WTC11 (cell line): ENCODE data around the gene RNF222. TPM values are rescaled to one million over a fixed set of nuclear protein-coding genes. Genes with fewer than 3 reads are reported as not detected.
A peak's percentile ranks its signal among the peaks of the same experiment; 100 is the strongest.

Source experiments
- FOXJ3 ChIP-seq: sonication (generic); formaldehyde crosslinking; IDR thresholded peaks from 2 replicates; pipeline ENCODE4 v1.9.0; 2021; ENCODE audit warnings: missing genetic modification reagents, mild to moderate bottlenecking, borderline replicate concordance
- FOXP1 ChIP-seq: sonication (generic); formaldehyde crosslinking; IDR thresholded peaks from 2 replicates; pipeline ENCODE4 v1.8.0; 2022; ENCODE audit warnings: missing genetic modification reagents, mild to moderate bottlenecking, moderate library complexity, borderline replicate concordance
- GRHL2 ChIP-seq: fragments of 250-450 bp; sonication (Bioruptor Pico); IDR thresholded peaks from 2 replicates; pipeline ENCODE4 v1.8.0; 2022; ENCODE audit warnings: mild to moderate bottlenecking, moderate library complexity; ENCODE audit not compliant: insufficient replicate concordance, severe bottlenecking
- JUN ChIP-seq: sonication (generic); formaldehyde crosslinking; IDR thresholded peaks from 2 replicates; pipeline ENCODE4 v1.8.0; 2023; ENCODE audit warnings: mild to moderate bottlenecking, missing genetic modification reagents
- MXD4 ChIP-seq: fragments of 250-450 bp; sonication (Bioruptor Pico); IDR thresholded peaks from 2 replicates; pipeline ENCODE4 v1.8.0; 2021; ENCODE audit warnings: mild to moderate bottlenecking, moderate library complexity, borderline replicate concordance
- NFYB ChIP-seq: sonication (generic); formaldehyde crosslinking; conservative IDR thresholded peaks from 2 replicates; pipeline ENCODE4 v1.8.0; 2022; ENCODE audit warnings: low read depth, missing genetic modification reagents
- OVOL2 ChIP-seq: fragments of 250-450 bp; sonication (Bioruptor Pico); IDR thresholded peaks from 2 replicates; pipeline ENCODE4 v1.9.0; 2021; ENCODE audit warnings: mild to moderate bottlenecking, borderline replicate concordance
- SMAD3 ChIP-seq: sonication (generic); formaldehyde crosslinking; IDR thresholded peaks from 2 replicates; pipeline ENCODE4 v1.8.0; 2022; ENCODE audit warnings: missing genetic modification reagents, mild to moderate bottlenecking, borderline replicate concordance
- SMAD4 ChIP-seq: sonication (generic); formaldehyde crosslinking; IDR thresholded peaks from 2 replicates; pipeline ENCODE4 v1.8.0; 2022; ENCODE audit warnings: mild to moderate bottlenecking, missing genetic modification reagents
- TEAD4 ChIP-seq: sonication (generic); formaldehyde crosslinking; IDR thresholded peaks from 2 replicates; pipeline ENCODE4 v1.8.0; 2022; ENCODE audit warnings: mild to moderate bottlenecking, missing genetic modification reagents
- TP53 ChIP-seq: sonication (generic); formaldehyde crosslinking; IDR thresholded peaks from 2 replicates; pipeline ENCODE4 v1.8.1; 2023; ENCODE audit warnings: mild to moderate bottlenecking, missing genetic modification reagents
- ZNF416 ChIP-seq: fragments of 250-450 bp; sonication (Bioruptor Pico); IDR thresholded peaks from 2 replicates; pipeline ENCODE4 v1.9.0; 2021; ENCODE audit warnings: mild to moderate bottlenecking, inconsistent platforms
- total RNA-seq: library from RNA; stranded (reverse); gene quantifications from 3 replicates; pipeline ENCODE4 v1.2.3, GENCODE V29; 2021
- TF ChIP-seq, protein P1 (sequence below): sonication (generic); formaldehyde crosslinking; IDR thresholded peaks from 2 replicates; pipeline ENCODE4 v1.8.1; 2022; ENCODE audit warnings: missing genetic modification reagents, borderline replicate concordance
- TF ChIP-seq, protein P2 (sequence below): fragments of 250-450 bp; sonication (Bioruptor Pico); IDR thresholded peaks from 2 replicates; pipeline ENCODE4 v1.9.0; 2021; ENCODE audit warnings: moderate library complexity, mild to moderate bottlenecking, inconsistent platforms, borderline replicate concordance
- TF ChIP-seq, protein P3 (sequence below): sonication (generic); formaldehyde crosslinking; IDR thresholded peaks from 2 replicates; pipeline ENCODE4 v1.8.0; 2023; ENCODE audit warnings: mild to moderate bottlenecking, missing genetic modification reagents
- TF ChIP-seq, protein P4 (sequence below): sonication (generic); formaldehyde crosslinking; IDR thresholded peaks from 2 replicates; pipeline ENCODE4 v1.8.0; 2023; ENCODE audit warnings: missing genetic modification reagents, mild to moderate bottlenecking, borderline replicate concordance
- TF ChIP-seq, protein P5 (sequence below): sonication (generic); formaldehyde crosslinking; IDR thresholded peaks from 2 replicates; pipeline ENCODE4 v1.8.0; 2022; ENCODE audit warnings: mild to moderate bottlenecking, missing genetic modification reagents
- TF ChIP-seq, protein P6 (sequence below): sonication (generic); formaldehyde crosslinking; IDR thresholded peaks from 2 replicates; pipeline ENCODE4 v1.8.1; 2023; ENCODE audit warnings: mild to moderate bottlenecking, missing genetic modification reagents, borderline replicate concordance
- TF ChIP-seq, protein P7 (sequence below): sonication (generic); formaldehyde crosslinking; IDR thresholded peaks from 2 replicates; pipeline ENCODE4 v1.8.0; 2022; ENCODE audit warnings: mild to moderate bottlenecking, missing genetic modification reagents
- TF ChIP-seq, protein P8 (sequence below): fragments of 250-450 bp; sonication (Bioruptor Pico); IDR thresholded peaks from 2 replicates; pipeline ENCODE4 v1.9.0; 2021; ENCODE audit warnings: mild to moderate bottlenecking

The RNF222 gene
- total RNA-seq, 1 experiment from 2014 or later, result not detected

DNA sequence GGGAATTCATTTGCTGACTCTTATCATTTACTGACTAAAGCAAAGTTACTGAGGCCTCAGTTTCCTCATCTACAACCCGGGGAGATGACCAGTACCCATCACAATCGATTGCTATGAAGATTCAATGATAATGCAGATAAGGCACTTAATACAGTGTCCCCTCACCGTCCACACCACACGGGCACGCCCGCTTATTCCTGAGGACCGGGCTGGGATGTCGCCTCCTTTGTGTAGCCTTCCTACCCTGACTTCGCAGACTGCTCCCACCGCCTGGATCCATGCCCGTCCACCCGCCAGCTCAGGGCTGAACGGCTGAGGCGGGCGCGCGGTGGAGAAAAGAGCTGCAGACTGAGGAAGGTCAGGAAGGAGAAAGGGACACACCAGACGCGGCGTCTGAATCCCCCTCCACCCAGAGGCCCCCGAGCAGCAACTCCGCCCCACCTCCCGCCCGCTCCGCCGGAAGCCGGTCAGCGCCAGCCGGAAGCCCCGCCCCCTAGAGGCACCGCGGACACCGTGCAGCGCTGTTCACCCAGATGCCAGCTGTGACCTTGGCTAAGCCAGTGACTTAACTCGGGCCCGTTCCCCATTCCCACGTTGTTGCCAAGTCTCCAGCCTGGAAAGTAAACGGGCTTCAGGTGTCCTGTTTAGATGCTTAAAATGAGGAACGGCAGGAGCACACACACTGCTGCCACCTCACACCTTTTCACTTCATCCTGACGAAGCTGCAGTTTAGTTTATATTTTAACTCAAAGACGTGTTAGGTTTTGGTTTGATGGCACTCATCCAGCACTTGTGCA, 21.2 kb downstream of the RNF222 start, which contains the start of gene KRABD2 (continued):
- TF ChIP-seq GRHL2 (CRISPR knock-in tag), result no peak
- TF ChIP-seq, protein P1, sequence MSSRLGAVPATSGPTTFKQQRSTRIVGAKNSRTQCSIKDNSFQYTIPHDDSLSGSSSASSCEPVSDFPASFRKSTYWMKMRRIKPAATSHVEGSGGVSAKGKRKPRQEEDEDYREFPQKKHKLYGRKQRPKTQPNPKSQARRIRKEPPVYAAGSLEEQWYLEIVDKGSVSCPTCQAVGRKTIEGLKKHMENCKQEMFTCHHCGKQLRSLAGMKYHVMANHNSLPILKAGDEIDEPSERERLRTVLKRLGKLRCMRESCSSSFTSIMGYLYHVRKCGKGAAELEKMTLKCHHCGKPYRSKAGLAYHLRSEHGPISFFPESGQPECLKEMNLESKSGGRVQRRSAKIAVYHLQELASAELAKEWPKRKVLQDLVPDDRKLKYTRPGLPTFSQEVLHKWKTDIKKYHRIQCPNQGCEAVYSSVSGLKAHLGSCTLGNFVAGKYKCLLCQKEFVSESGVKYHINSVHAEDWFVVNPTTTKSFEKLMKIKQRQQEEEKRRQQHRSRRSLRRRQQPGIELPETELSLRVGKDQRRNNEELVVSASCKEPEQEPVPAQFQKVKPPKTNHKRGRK (CRISPR knock-in tag), result 0 out of 2 replicates have a peak, but pooled peaks have one; percentile 69
- TF ChIP-seq TEAD4 (CRISPR knock-in tag), result 0 out of 2 replicates have a peak, but pooled peaks have one; percentile 8
- peak; percentile 98 for TF ChIP-seq FOXP1 (CRISPR knock-in tag)
- TF ChIP-seq, protein P2, sequence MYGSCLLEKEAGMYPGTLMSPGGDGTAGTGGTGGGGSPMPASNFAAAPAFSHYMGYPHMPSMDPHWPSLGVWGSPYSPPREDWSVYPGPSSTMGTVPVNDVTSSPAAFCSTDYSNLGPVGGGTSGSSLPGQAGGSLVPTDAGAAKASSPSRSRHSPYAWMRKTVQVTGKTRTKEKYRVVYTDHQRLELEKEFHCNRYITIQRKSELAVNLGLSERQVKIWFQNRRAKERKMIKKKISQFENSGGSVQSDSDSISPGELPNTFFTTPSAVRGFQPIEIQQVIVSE (CRISPR knock-in tag), result no peak; the same call in 1 of the 2 replicates
- TF ChIP-seq, protein P3, sequence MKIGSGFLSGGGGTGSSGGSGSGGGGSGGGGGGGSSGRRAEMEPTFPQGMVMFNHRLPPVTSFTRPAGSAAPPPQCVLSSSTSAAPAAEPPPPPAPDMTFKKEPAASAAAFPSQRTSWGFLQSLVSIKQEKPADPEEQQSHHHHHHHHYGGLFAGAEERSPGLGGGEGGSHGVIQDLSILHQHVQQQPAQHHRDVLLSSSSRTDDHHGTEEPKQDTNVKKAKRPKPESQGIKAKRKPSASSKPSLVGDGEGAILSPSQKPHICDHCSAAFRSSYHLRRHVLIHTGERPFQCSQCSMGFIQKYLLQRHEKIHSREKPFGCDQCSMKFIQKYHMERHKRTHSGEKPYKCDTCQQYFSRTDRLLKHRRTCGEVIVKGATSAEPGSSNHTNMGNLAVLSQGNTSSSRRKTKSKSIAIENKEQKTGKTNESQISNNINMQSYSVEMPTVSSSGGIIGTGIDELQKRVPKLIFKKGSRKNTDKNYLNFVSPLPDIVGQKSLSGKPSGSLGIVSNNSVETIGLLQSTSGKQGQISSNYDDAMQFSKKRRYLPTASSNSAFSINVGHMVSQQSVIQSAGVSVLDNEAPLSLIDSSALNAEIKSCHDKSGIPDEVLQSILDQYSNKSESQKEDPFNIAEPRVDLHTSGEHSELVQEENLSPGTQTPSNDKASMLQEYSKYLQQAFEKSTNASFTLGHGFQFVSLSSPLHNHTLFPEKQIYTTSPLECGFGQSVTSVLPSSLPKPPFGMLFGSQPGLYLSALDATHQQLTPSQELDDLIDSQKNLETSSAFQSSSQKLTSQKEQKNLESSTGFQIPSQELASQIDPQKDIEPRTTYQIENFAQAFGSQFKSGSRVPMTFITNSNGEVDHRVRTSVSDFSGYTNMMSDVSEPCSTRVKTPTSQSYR (CRISPR knock-in tag), result 0 out of 2 replicates have a peak, but pooled peaks have one; percentile 50
- peak; percentile 9 for TF ChIP-seq SMAD3 (CRISPR knock-in tag)
- peak; percentile 92 for TF ChIP-seq ZNF416 (CRISPR knock-in tag)
- TF ChIP-seq, protein P4, sequence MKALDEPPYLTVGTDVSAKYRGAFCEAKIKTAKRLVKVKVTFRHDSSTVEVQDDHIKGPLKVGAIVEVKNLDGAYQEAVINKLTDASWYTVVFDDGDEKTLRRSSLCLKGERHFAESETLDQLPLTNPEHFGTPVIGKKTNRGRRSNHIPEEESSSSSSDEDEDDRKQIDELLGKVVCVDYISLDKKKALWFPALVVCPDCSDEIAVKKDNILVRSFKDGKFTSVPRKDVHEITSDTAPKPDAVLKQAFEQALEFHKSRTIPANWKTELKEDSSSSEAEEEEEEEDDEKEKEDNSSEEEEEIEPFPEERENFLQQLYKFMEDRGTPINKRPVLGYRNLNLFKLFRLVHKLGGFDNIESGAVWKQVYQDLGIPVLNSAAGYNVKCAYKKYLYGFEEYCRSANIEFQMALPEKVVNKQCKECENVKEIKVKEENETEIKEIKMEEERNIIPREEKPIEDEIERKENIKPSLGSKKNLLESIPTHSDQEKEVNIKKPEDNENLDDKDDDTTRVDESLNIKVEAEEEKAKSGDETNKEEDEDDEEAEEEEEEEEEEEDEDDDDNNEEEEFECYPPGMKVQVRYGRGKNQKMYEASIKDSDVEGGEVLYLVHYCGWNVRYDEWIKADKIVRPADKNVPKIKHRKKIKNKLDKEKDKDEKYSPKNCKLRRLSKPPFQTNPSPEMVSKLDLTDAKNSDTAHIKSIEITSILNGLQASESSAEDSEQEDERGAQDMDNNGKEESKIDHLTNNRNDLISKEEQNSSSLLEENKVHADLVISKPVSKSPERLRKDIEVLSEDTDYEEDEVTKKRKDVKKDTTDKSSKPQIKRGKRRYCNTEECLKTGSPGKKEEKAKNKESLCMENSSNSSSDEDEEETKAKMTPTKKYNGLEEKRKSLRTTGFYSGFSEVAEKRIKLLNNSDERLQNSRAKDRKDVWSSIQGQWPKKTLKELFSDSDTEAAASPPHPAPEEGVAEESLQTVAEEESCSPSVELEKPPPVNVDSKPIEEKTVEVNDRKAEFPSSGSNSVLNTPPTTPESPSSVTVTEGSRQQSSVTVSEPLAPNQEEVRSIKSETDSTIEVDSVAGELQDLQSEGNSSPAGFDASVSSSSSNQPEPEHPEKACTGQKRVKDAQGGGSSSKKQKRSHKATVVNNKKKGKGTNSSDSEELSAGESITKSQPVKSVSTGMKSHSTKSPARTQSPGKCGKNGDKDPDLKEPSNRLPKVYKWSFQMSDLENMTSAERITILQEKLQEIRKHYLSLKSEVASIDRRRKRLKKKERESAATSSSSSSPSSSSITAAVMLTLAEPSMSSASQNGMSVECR (CRISPR knock-in tag), result peak; percentile 82; the same call in 1 of the 2 replicates
- TF ChIP-seq JUN (CRISPR knock-in tag), result no peak; the same call in 1 of the 2 replicates
- TF ChIP-seq, protein P5, sequence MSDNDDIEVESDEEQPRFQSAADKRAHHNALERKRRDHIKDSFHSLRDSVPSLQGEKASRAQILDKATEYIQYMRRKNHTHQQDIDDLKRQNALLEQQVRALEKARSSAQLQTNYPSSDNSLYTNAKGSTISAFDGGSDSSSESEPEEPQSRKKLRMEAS (CRISPR knock-in tag), result no peak; the same call in 1 of the 2 replicates
- TF ChIP-seq, protein P6, sequence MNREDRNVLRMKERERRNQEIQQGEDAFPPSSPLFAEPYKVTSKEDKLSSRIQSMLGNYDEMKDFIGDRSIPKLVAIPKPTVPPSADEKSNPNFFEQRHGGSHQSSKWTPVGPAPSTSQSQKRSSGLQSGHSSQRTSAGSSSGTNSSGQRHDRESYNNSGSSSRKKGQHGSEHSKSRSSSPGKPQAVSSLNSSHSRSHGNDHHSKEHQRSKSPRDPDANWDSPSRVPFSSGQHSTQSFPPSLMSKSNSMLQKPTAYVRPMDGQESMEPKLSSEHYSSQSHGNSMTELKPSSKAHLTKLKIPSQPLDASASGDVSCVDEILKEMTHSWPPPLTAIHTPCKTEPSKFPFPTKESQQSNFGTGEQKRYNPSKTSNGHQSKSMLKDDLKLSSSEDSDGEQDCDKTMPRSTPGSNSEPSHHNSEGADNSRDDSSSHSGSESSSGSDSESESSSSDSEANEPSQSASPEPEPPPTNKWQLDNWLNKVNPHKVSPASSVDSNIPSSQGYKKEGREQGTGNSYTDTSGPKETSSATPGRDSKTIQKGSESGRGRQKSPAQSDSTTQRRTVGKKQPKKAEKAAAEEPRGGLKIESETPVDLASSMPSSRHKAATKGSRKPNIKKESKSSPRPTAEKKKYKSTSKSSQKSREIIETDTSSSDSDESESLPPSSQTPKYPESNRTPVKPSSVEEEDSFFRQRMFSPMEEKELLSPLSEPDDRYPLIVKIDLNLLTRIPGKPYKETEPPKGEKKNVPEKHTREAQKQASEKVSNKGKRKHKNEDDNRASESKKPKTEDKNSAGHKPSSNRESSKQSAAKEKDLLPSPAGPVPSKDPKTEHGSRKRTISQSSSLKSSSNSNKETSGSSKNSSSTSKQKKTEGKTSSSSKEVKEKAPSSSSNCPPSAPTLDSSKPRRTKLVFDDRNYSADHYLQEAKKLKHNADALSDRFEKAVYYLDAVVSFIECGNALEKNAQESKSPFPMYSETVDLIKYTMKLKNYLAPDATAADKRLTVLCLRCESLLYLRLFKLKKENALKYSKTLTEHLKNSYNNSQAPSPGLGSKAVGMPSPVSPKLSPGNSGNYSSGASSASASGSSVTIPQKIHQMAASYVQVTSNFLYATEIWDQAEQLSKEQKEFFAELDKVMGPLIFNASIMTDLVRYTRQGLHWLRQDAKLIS (CRISPR knock-in tag), result peak; percentile 98
- TF ChIP-seq, protein P7, sequence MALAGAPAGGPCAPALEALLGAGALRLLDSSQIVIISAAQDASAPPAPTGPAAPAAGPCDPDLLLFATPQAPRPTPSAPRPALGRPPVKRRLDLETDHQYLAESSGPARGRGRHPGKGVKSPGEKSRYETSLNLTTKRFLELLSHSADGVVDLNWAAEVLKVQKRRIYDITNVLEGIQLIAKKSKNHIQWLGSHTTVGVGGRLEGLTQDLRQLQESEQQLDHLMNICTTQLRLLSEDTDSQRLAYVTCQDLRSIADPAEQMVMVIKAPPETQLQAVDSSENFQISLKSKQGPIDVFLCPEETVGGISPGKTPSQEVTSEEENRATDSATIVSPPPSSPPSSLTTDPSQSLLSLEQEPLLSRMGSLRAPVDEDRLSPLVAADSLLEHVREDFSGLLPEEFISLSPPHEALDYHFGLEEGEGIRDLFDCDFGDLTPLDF (CRISPR knock-in tag), result 0 out of 2 replicates have a peak, but pooled peaks have one; percentile 58
- TF ChIP-seq NFYB (CRISPR knock-in tag), result no peak; the same call in 1 of the 2 replicates
- TF ChIP-seq, protein P8, sequence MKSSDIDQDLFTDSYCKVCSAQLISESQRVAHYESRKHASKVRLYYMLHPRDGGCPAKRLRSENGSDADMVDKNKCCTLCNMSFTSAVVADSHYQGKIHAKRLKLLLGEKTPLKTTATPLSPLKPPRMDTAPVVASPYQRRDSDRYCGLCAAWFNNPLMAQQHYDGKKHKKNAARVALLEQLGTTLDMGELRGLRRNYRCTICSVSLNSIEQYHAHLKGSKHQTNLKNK (CRISPR knock-in tag), result peak; percentile 97
- peak; percentile 47; the same call in 1 of the 2 replicates for TF ChIP-seq SMAD4 (CRISPR knock-in tag)
- TF ChIP-seq TP53 (CRISPR knock-in tag), result peak; percentile 80; the same call in 1 of the 2 replicates
- TF ChIP-seq FOXJ3 (CRISPR knock-in tag), result no peak
- peak; percentile 76 for TF ChIP-seq OVOL2 (CRISPR knock-in tag)
- no peak for TF ChIP-seq MXD4 (CRISPR knock-in tag)
